GM18867 (cell line): Measurements from ENCODE around the gene RBPJ.

ENCODE experiments used
- ATAC-seq: cut with Tn5 transposase; IDR thresholded peaks from one replicate; pipeline ENCODE4 v1.9.1; 2021; ENCODE audit warnings: mild to moderate bottlenecking, moderate library complexity; ENCODE audit not compliant: unreplicated experiment

RBPJ gene

GRCh38 chr4:26369132-26369531 lies 48.3 kb downstream of the RBPJ start:
- no peak for ATAC-seq

DNA sequence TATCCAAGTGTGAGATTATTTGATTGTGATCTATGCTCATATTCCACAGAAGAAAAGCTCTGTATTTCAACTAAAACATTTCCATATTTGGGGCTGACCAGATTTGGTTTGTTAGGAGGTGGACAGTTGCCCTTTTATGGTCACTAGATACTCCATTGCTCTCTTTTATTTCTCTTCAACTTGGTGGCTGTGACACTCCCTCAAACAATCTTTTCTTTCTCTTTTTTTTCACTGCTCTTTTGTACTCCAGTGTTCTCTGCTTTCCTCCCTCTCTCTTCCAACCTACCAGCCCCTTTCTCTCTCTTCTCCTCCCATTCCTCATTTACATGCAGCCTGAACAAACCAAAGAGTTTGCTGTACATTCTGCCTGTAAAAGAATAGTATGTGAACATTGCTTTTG lies 48.8 kb downstream of the RBPJ start:
- no peak for ATAC-seq

DNA sequence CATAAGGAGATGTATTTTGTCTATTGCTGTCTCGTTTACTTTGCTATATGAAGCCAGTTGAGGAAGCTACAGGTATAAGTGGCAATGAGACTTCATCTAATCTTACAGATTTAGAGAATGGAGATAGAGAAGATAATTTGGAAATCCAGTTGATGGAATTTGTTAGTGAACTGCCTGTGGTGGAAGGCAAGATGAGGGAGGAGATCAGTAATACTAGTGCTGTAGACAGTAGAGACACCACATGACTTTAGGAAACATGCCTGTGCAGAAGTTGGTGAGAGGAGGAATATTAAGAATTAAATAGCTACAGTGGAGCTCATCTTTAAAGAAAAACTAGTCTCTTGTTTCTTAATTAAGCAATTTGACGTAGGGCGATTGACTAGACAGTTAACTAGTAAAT lies 51.3 kb downstream of the RBPJ start:
- ATAC-seq: no peak

DNA sequence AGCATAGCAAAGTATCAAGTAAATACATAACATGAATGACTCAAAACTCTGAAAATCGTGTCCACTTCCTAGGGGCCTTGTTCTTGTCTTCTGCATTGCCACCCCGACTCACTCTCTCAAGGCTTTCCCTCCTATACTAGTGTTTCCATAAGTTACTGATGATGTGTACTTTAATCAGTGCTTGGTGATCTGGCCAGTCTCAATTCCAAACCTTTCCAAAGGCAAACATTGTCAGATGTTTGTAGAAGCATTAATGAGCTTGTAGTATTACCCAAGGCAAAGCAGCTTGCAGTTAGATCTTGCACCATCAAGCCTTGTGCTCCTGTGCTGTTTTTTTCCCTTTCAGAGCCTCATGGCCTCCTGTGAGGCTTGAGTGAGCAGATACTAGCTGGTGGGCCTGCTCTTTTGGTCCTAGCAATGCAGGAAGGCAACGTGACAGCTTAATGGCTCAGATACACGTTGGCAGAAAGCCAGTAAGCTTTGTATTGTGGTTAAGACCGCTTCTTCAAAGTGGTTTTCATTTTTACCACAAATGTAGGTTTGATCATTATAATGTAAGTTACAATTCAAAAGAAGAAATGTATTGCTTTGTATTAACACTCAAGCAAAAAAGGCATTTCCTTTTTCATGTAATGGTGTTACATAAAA lies 51.8 kb downstream of the RBPJ start:
- peak; percentile 95 for ATAC-seq

- no peak for ATAC-seq
Measured at GRCh38 chr4:26375551-26375950, 54.7 kb downstream of the RBPJ start.

GRCh38 chr4:26377328-26378311 lies 56.8 kb downstream of the RBPJ start:
- no peak for ATAC-seq

DNA sequence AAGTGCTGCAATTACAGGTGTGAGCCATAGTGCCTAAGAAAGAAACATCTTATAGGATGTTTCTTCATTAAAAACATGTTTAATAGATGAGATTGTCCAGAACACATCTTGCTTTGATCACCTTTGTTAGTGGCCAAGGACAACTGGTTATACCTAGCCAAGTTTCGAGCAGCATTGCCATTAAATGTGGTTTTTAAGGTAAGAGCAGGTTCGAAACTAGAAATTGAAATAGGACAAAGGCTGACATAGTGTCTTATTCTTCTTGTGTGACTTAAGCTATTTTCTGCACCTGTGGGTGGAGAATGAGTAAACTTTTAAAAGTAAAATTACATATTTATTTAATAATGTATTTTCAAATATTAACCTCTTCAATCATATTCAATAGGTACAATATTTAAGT lies 59.0 kb downstream of the RBPJ start:
- no peak for ATAC-seq

- no peak for ATAC-seq
Measured at GRCh38 chr4:26380740-26381139, 59.9 kb downstream of the RBPJ start.

- ATAC-seq: no peak
Measured at GRCh38 chr4:26384380-26385057, 63.7 kb downstream of the RBPJ start.

DNA sequence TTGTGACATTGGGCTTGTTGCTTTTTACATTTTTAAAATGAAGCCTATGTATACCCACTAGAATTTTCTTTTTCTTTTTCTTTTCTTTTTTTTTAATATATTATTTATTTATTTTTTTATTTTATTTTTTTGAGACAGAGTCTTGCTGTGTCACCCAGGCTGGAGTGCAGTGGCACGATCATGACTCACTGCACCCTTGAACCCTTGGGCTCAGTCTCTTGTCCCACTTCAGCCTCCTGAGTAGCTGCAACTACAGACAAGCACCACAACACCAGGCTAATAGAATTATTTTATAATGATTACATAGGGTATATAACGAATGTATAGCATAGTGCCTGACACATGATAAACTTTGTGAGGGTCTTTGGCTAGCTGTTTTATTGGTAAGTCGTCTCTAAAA lies 64.9 kb downstream of the RBPJ start:
- ATAC-seq: no peak

DNA sequence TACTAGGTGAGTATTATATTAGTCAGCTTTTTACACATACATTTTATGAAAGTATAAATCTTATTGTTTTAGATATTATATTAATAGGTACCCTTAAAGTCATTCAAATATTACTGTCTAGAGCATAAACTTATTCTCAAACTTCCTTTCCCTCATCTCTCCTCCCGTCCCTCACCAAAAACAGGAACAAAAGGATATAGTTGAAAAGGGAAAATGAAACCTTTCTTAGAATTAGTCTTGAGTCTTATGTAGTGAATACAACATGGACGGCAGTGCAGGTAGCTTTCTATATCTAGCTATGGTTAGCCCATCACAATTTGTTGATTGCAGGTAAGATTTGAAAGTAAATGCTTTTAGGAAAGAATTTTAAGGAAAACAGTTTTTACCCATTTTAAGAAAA lies 65.6 kb downstream of the RBPJ start:
- no peak for ATAC-seq

DNA sequence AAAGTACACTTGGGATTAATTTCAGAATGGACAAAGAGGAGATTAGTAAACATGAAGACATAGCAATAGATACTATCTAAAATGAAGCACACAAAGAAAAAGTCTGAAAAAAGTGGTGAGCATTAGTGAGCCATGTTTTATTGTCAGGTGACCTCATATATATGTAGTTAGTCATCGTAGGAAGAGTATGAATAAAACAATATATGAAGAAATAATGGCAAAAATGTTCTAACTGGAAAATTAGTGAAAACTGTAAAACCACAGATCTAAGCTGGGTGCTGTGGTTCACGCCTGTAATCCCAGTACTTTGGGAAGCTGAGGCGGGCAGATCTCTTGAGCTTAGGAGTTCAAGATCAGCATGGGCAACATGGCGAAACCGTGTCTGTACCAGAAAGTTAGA lies 67.9 kb downstream of the RBPJ start:
- ATAC-seq: no peak

GRCh38 chr4:26397086-26397485 lies 76.3 kb downstream of the RBPJ start:
- no peak for ATAC-seq

DNA sequence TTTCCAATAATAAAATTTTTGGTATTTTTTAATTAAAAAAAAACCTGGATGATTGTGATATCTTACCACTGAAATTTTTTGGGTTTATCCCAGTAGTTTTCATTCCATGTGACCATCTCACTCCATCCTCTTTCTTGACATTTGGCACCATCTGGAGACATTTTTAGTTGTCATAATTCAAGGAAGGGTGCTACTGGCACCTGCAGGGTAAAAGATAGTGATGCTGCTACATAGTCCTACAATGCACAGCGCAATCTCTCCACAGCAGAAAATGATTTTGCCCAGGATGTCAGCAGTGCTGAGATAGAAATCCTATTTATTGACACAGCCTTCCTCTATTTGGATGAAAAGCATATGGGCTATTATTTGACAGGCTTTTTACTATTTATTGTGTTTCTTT lies 79.3 kb downstream of the RBPJ start:
- ATAC-seq: no peak

DNA sequence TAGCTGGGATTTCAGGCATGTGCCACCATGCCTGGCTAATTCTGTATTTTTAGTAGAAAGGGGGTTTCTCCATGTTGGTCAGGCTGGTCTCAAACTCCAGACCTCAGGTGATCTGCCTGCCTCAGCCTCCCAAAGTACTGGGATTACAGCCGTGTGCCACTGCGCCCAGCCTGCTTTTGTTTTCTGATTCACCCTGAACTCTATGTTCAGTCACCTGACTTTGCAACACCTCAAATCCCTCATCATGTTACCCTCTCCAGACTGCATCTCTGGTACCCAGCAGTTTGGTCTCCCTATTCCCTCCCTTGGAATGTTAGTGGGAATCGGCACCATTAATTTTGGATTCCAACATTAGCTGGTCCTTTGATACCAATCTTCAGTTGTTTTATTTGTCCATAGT lies 81.2 kb downstream of the RBPJ start:
- ATAC-seq: peak; percentile 14

DNA sequence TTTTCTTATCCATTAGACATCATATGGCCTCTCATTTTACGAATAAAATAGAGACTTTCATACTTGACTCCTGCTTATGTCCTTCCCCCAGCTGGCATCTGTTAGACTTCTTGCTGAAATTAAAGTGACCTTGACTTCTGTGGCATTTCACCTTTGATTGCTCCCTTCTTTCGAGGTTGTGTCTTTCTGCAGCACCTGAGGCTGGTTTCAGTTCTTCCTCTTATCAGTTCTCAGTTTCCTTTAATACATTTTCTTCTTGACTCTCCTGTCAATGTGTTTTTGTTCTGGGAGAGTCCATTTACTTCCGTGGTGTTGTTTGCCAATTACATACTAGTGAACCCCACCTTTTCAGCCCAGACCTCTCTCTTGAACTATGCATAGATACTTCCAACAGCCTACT lies 81.6 kb downstream of the RBPJ start:
- ATAC-seq: peak; percentile 67

DNA sequence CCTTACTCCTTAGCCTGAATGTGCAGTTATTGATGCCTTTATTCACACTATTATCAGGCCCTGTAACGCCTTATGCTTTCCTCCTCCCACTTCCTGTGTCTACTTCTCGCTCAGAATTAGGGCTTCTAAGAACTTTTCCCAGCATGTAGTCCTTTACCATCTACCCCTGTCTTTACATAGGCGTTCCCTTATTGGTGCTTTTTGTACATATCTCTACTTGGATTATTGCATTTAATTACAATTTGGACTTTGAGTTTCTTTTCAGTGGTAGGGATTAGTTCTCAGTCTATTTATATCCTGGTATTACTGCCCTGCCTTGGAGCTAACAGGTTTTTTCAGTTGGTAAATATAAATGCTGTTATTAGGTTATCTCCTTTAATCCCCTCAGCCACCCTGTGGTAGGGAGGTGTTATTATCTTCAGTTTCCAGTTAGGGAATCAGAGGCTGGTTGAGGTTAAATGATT lies 84.0 kb downstream of the RBPJ start:
- ATAC-seq: no peak

DNA sequence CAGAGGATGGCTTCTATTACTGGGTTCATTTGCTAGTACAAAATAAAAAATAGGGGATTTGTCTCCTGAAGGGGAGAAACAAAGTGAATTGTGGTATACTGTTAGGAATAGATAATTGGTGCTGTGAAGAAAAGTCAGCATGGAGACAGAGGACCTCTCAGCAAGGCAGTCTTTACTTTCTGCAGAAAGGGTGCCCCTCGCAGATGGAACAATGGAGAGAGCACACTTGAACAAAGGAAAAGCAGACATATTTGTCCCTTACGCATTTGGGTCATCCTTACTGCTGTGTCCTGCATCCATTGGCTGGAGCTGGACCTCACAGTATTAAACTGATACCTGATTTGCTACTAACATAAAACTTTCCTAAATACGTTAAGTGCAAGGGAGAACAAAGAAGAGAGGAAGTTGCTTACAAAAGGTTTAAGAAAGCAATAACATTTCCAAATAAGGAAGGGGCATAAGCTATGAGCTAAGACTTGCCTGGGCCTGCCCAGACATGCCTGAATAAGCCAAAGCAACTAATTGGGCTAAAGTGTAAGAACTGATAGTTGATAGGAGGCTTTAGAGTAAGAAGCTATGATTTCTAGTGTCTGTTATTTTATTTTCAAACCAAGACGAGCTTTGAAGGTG lies 85.6 kb downstream of the RBPJ start:
- ATAC-seq: no peak

GRCh38 chr4:26407476-26407875 lies 86.7 kb downstream of the RBPJ start:
- ATAC-seq: no peak

GRCh38 chr4:26410385-26411293 lies 89.8 kb downstream of the RBPJ start:
- peak; percentile 75 for ATAC-seq
